WTC11 (cell line): Measurements from ENCODE around the gene SLC24A3.

Experiments
- CTCF ChIP-seq: fragments of 200-600 bp; IDR thresholded peaks from 2 replicates; pipeline ENCODE4 v1.8.0; 2022; ENCODE audit warnings: antibody characterized with exemption
- KAT7 ChIP-seq: sonication (generic); formaldehyde crosslinking; IDR thresholded peaks from 2 replicates; pipeline ENCODE4 v1.8.1; 2023; ENCODE audit warnings: missing genetic modification reagents, mild to moderate bottlenecking, borderline replicate concordance
- MAX ChIP-seq: sonication (generic); formaldehyde crosslinking; IDR thresholded peaks from 2 replicates; pipeline ENCODE4 v1.8.0; 2022; ENCODE audit warnings: mild to moderate bottlenecking, missing genetic modification reagents
- NFYB ChIP-seq: sonication (generic); formaldehyde crosslinking; conservative IDR thresholded peaks from 2 replicates; pipeline ENCODE4 v1.8.0; 2022; ENCODE audit warnings: low read depth, missing genetic modification reagents
- SOX15 ChIP-seq: fragments of 250-450 bp; sonication (Bioruptor Pico); IDR thresholded peaks from 2 replicates; pipeline ENCODE4 v1.9.0; 2021; ENCODE audit warnings: mild to moderate bottlenecking
- SP1 ChIP-seq: sonication (generic); formaldehyde crosslinking; conservative IDR thresholded peaks from 2 replicates; pipeline ENCODE4 v1.8.1; 2022; ENCODE audit warnings: missing genetic modification reagents

GRCh38 chr20:19492687-19493336 is 280.4 kb downstream of the SLC24A3 start:
- TF ChIP-seq CTCF (no peak), SOX15 (CRISPR knock-in tag) (no peak), MAX (CRISPR knock-in tag) (no peak), KAT7 (CRISPR knock-in tag) (no peak), SP1 (no peak), NFYB (CRISPR knock-in tag) (no peak)
